ENCODE results near the gene BIK. TPM values are rescaled to one million over a fixed set of nuclear protein-coding genes. Genes with fewer than 3 reads are reported as not detected.

Gene BIK
- total RNA-seq, 3 donors from 2014 or later (not counting 1 experiment from before 2014, with no cell fraction given): 0.28 to 1.2 TPM; not detected in 1

DNA sequence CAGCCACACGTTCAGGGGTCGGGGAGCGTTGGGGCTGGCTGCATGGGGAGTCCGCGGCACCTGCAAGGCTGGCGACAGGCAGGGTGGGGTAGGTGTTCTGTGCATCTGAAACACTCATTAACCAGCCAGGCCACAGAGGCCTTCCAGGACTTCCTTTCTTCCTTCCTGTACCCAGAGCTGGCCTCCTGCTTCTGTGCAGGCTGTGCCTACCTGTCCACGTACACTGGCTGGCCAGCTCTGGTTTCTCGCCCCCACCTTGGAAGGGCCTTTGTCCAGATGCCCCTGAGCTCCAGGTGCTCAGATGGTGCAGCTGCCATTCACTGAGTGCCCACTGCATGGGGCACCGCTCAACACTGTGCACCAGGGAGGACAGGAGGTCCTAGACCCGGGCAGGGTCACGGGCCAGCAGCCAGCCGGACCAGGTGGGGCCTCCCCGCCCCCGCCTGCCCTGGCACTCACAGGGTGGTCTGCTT is 60.5 kb downstream of the BIK start:
- H3K4me3 Mint-ChIP-seq: peak overlapping the region; percentile 61
- 51% methylated on average over 14 of the region's 14 CpGs for WGBS (ENCODE audit: insufficient coverage)
- DNase-seq (no peak), ATAC-seq (peak in 1 of 3 donors; percentile 42)
- no peak overlapping the region for H3K27ac ChIP-seq (ENCODE audit: low read length)
- peaks cover 11 to 12% of the 10 kb centered on the region in 2 donors for H3K4me1 Mint-ChIP-seq
- no peaks in the 10 kb centered on the region for H3K36me3 Mint-ChIP-seq
- no peak for TF ChIP-seq CTCF (IDR thresholded peaks at IDR 0.05)
- peak overlapping the region in 1 of 2 donors; percentile 38 for H3K27ac Mint-ChIP-seq
- H3K4me1 ChIP-seq (ENCODE audit: control insufficient read depth, insufficient read depth, low read length): peaks cover 26% of the 10 kb centered on the region
- intact Hi-C loops (cut with micrococcal nuclease): no loop called here
- H3K9me3 Mint-ChIP-seq: no peaks in the 10 kb centered on the region
- H3K27me3 Mint-ChIP-seq (ENCODE audit: low read depth in 2 of 2): no peaks in the 10 kb centered on the region
- no peaks in the 10 kb centered on the region for H3K27me3 ChIP-seq (ENCODE audit: control insufficient read depth, insufficient read depth, low read length)
- no peaks in the 10 kb centered on the region for H3K9me3 ChIP-seq (ENCODE audit: control insufficient read depth, insufficient read depth, low read length)
- peaks cover 23% of the 10 kb centered on the region for H3K36me3 ChIP-seq (ENCODE audit: control insufficient read depth, insufficient read depth, low read length)
- H3K4me3 ChIP-seq (ENCODE audit: low read length): no peak overlapping the region

DNA sequence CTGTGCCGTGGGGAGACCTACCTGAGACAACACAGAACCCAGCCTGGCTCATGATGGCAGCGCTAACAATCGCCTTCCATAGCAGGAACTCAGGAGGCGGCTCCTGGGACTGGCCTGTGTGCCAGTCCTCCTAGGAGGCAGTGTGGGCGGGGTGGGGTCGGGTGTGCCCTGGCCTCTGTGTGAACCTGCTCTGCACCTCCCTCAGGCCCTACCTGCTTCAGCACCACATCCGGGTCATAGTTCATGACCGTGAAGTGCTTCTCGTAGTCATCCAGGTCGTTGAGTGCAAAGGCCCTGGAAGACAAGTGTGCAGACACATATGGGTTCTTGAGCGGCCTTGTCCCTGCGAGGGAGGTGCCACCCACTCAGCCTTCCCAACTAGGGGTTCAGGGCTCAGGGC is 61.1 kb downstream of the BIK start:
- WGBS (ENCODE audit: insufficient coverage): 91% methylated on average over 12 of the region's 12 CpGs
- H3K36me3 Mint-ChIP-seq: no peaks in the 10 kb centered on the region
- H3K36me3 ChIP-seq (ENCODE audit: control insufficient read depth, insufficient read depth, low read length): peaks cover 23% of the 10 kb centered on the region

DNA sequence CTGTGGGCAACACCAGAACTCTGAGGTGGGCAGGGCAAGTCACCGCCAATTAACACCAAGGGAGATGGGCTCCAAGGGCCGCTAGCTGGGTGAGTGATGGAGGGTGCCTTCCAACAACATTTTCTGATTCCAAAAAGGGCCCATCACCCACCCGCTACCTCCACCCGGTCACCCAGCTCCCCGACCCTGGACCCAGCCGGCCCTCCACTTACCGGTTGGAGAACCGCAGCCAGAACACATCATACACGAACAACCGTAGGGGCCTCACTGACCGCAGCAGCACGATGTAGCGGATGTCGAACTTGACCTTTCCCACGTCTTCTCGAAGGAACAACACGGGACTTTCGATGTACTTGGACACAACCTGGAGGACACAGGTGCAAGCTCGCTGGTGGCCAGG is 61.6 kb downstream of the BIK start:
- Histone ChIP-seq H3K9me3 (ENCODE audit: control insufficient read depth, insufficient read depth, low read length) (no peaks in the 10 kb centered on the region), H3K4me3 (ENCODE audit: low read length) (no peak overlapping the region), H3K27ac (ENCODE audit: low read length) (no peak overlapping the region), H3K27me3 (ENCODE audit: control insufficient read depth, insufficient read depth, low read length) (no peaks in the 10 kb centered on the region), H3K4me1 (ENCODE audit: control insufficient read depth, insufficient read depth, low read length) (peaks cover 26% of the 10 kb centered on the region), H3K36me3 (ENCODE audit: control insufficient read depth, insufficient read depth, low read length) (peaks cover 20% of the 10 kb centered on the region)
- no peak for TF ChIP-seq CTCF (IDR thresholded peaks at IDR 0.05)
- no peak for ATAC-seq
- Mint-ChIP-seq H3K4me1 (peaks cover 11 to 14% of the 10 kb centered on the region in 2 donors), H3K27ac (no peak overlapping the region), H3K9me3 (no peaks in the 10 kb centered on the region), H3K36me3 (no peaks in the 10 kb centered on the region), H3K4me3 (no peak overlapping the region), H3K27me3 (ENCODE audit: low read depth in 2 of 2) (no peaks in the 10 kb centered on the region)
- WGBS (ENCODE audit: insufficient coverage): 98% methylated on average over 17 of the region's 19 CpGs
- no peak for DNase-seq
- intact Hi-C loops (cut with micrococcal nuclease): no loop called here

More for the DNA sequence above, 61.1 kb downstream of the BIK start:
- no peak for TF ChIP-seq CTCF (IDR thresholded peaks at IDR 0.05)
- Mint-ChIP-seq H3K27me3 (ENCODE audit: low read depth in 2 of 2) (no peaks in the 10 kb centered on the region), H3K4me3 (no peak overlapping the region), H3K4me1 (peaks cover 11 to 14% of the 10 kb centered on the region in 2 donors), H3K27ac (peak overlapping the region in 1 of 2 donors; percentile 38), H3K9me3 (no peaks in the 10 kb centered on the region)
- Histone ChIP-seq H3K4me3 (ENCODE audit: low read length) (no peak overlapping the region), H3K27me3 (ENCODE audit: control insufficient read depth, insufficient read depth, low read length) (no peaks in the 10 kb centered on the region), H3K9me3 (ENCODE audit: control insufficient read depth, insufficient read depth, low read length) (no peaks in the 10 kb centered on the region), H3K4me1 (ENCODE audit: control insufficient read depth, insufficient read depth, low read length) (peaks cover 26% of the 10 kb centered on the region), H3K27ac (ENCODE audit: low read length) (no peak overlapping the region)
- no peak for ATAC-seq
- intact Hi-C loops (cut with micrococcal nuclease): no loop called here
- no peak for DNase-seq

DNA sequence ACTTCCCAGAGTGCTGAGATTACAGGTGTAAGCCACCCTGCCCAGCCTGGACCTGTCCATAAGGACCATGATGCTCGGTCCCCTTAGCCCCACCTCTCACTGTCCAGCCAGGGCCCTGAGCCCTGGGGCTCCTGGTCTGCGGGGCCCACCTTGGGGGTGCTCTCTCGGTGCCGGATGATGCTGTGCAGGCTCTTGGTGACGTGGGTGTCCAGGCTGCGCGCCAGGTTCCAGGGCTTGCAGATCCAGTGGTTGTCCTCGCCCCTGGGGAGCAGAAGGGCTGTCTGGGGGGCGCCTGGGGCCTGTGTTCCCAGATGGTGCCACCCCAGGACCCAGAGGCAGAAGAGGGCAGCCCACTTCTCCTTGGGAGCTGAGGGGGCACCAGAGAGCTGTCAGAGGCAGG is 63.0 kb downstream of the BIK start:
- WGBS (ENCODE audit: insufficient coverage): 95% methylated on average over 9 of the region's 9 CpGs
- Mint-ChIP-seq H3K27ac (no peak overlapping the region), H3K27me3 (ENCODE audit: low read depth in 2 of 2) (no peaks in the 10 kb centered on the region), H3K4me1 (peaks cover 11 to 14% of the 10 kb centered on the region in 2 donors), H3K4me3 (no peak overlapping the region), H3K36me3 (no peaks in the 10 kb centered on the region), H3K9me3 (no peaks in the 10 kb centered on the region)
- Histone ChIP-seq H3K27ac (ENCODE audit: low read length) (no peak overlapping the region), H3K4me3 (ENCODE audit: low read length) (no peak overlapping the region), H3K27me3 (ENCODE audit: control insufficient read depth, insufficient read depth, low read length) (no peaks in the 10 kb centered on the region), H3K36me3 (ENCODE audit: control insufficient read depth, insufficient read depth, low read length) (peaks cover 19% of the 10 kb centered on the region), H3K4me1 (ENCODE audit: control insufficient read depth, insufficient read depth, low read length) (peaks cover 22% of the 10 kb centered on the region), H3K9me3 (ENCODE audit: control insufficient read depth, insufficient read depth, low read length) (no peaks in the 10 kb centered on the region)
- ATAC-seq: no peak
- no peak for DNase-seq
- no peak for TF ChIP-seq CTCF (IDR thresholded peaks at IDR 0.05)
- intact Hi-C loops (cut with micrococcal nuclease): no loop called here

Data from natural killer cell (primary cell).